KBM-7 (cell line): ENCODE measurements around the gene ZNF816.
"Not testable (repeated sequence)": the region's sequence is repeated elsewhere in the genome, so short reads cannot be mapped to it uniquely, and the experiment has no call there.

Experiments
- DNase-seq: peaks from one replicate; pipeline ENCODE4 v3.0.0-alpha.2; 2015
- in situ Hi-C: fragments of 300-500 bp; cut with MboI; formaldehyde crosslinking; loops from 2 replicates; pipeline ENCODE4 v1.14.3; 2020; ENCODE audit warnings: low sequenced_read_pairs, low pct_unique_long_range_greater_than_20kb, mixed read lengths

Gene ZNF816

DNA sequence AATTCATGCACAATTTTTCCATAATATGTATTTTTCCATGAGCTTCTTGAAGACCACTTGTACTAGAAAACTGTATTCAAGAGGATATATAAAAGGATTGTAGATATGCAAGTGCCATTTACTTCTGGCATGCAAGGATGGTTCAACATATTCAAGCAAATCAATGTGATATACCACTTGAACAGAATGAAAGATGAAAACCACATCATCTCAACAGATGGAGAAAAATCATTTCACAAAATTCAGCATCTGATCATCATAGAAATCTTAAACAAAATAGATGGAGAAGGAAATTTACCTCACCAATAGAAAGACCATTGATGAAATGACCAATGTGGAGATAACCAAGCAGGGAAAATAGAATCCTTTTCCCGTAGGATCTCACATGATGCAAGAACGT, 5.1 kb upstream of the ZNF816 start:
- in situ Hi-C loops: no loop called here
- DNase-seq: no peak

DNA sequence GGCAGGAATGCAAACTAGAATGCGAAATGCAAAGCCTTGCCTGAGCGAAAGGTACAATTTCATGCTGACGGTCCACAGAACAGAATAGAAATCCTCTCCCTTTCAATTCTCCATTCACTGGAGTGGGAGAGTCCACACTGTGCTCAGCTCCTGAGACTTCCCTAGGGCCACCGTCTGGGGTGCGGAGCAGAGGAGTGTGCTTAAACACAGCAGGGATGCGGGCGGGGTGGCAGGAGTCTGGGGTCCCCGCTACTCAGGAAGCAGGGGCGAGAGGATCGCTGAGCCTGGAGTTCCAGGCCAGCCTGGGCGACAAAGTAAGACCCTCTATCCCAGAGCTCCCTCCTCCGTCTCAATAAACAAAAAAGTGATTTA, 552 bp upstream of the ZNF816 start:
- in situ Hi-C loops: no loop called here
- no peak for DNase-seq

DNA sequence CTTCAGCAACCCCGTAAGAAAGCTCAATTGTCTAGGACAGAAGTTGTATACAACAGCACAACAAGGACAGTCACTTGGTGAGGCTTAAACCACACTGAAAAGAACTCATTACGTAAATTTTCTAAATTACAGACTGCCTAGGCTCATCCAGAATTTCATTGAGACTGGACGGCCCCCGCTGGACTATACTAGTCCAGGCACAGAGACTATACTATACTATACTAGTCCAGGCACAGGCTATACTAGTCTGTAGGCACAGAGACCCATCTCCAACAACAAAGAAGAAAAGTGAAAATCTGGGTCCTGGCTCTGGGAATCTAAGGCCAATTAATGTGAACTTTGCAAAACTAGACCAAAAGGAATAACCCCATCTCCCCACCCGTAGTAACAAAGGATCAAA, 700 bp downstream of the ZNF816 start:
- DNase-seq: no peak
- in situ Hi-C loops: no loop called here

DNA sequence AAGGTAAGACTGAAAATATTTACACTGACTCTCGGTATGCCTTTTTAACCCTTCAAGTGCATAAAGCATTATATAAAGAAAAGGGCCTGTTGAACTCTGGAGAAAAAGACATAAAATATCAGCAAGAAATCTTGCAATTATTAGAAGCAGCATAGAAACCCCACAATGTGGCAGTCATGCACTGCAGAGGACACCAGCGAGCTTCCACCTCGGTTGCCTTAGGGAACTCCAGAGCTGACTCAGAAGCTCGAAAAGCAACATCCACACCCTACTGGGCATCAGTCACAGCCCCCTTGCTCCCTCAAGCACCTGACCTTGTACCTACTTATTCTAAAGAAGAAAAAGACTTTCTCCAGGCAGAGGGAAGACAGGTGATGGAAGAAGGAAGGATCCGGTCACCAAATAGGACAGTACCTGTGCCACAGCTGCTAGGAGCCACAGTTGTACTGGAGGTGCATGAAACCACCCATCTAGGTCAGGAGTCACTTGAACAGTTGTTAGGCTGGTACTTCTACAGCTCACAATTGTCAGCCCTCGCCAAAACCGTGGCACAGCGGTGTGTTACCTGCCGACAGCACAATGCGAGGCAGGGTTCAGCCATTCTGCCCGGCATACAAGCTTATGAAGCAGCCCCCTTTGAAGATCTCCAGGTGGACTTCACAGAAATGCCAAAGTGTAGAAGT, 2.9 kb downstream of the ZNF816 start:
- in situ Hi-C loops: no loop called here
- no peak for DNase-seq

DNA sequence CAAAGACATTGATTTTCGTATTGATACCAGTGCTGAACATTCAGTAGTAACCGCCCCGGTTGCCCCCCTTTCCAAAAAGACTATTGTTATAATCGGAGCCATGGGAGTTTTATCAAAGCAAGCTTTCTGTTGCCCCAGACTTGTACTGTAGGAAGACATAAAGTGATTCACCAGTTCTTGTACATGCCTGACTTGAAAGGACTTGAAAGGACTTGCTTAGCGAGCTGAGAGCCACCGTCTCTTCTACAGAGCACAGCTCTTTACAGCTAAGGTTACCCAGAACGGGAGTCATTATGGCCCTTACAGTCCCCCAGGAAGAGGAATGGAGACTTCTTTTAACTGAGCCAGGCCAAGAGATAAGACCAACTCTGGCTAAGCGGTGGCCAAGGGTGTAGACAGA, 5.1 kb downstream of the ZNF816 start:
- DNase-seq: no peak
- in situ Hi-C loops: no loop called here

GRCh38 chr19:52956917-52957316, 5.8 kb downstream of the ZNF816 start:
- in situ Hi-C loops: no loop called here
- DNase-seq: no peak

DNA sequence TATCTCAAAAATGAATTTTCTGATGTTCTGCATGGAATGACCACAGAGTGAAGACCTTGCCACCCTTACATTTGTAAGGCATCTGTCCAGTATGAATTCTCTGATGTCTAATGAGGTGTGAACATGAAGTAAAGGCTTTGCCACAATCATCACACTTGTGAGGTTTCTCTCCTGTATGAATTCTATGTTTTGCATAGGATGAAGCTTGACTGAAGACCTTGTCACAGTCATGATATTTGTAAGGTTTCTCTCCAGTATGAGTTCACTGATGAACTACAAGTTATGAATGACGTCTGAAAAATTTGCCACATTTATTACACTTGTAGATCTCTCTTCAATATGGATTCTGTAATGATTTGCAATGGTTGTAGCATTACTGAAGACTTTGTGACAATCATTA, 13.3 kb downstream of the ZNF816 start:
- in situ Hi-C loops: no loop called here
- DNase-seq: no peak

- DNase-seq: no peak
- in situ Hi-C loops: no loop called here
These were observed 14.5 kb downstream of the ZNF816 start for GRCh38 chr19:52948025-52948770.

DNA sequence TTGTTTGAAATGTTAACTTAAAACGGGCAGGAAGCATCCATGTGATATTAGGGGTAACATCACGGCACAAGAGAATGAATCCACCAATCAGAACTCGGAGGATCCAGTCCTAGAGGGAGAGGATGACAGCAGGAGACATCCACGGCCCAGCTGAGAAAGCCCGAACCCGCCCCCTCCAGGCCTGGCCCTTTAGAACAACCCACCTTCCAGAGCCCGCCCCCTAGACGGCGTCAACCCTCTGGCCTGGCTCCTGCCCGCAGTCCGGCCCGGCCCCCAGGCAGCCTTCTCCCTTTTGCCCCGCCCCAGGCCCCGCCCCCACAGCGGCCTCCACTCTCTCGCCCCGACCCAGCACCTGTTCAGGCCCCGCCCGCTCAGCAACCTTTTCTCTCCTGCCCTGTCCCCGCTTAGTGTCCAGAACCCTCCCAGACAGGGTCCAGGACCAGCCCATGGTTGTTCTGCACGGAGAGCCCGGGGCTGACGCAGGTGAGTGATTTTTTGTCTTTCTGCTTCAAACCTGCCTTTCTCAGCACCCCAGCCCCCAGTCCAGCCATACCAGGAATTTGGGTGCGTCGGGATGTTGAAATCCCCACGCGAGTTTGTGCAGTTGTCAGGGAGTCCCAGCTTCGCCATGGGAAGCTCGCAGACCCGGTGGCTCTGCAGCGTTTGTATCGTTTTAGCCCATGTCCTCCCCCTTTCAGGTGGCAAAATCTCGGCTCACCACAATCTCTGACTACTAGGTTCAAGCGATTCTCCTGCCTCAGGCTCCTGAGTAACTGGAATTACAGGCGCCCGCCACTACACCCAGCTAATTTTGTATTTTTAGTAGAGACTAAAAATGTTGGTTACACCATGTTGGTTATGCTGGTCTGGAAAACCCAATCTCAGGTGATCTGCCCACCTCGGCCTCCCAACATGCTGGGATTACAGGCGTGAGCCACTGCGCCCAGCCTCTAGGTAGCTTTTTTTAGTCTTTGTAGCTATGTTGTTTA, 16.1 kb downstream of the ZNF816 start:
- in situ Hi-C loops: no loop called here

GRCh38 chr19:52945652-52946321, 16.9 kb downstream of the ZNF816 start:
- DNase-seq: no peak
- in situ Hi-C loops: no loop called here

More for the DNA sequence above, 16.1 kb downstream of the ZNF816 start:
- DNase-seq: no peak

DNA sequence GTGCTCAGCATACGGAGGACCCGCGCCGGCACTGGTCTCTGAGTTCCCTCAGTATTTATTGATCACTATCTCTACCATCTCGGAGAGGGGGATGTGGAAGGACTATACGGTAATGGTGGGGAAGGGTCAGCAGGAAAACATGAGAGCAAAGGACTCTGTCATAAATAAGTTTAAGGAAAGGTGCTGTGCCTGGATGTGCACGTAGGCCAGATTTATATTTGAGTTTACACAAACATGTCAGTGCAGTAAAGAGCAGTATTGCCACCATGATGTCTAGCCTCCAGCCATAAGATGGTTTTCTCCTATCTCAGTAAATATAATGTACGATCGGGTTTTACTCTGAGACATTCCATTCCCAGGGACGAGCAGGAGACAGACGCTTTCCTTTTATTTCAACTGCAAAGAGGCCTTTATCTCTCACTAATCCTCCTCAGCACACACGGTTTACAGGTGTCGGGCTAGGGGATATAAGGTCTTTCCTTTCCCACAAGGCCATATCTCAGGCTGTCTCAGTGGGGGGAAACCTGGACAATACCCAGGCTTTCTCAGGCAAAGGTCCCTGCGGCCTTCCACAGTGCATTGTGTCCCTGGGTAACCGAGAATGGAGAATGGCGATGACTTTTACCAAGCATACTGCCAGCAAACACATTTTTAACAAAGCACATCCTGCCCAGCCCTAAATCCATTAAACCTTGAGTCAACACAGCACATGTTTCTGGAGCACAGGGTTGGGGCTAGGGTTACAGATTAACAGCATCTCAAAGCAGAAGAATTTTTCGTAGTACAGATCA, 17.8 kb downstream of the ZNF816 start:
- DNase-seq, in situ Hi-C loops: not testable (repeated sequence)

- in situ Hi-C loops: no loop called here
- DNase-seq: no peak
These were observed 18.6 kb downstream of the ZNF816 start for GRCh38 chr19:52943884-52944643.

DNA sequence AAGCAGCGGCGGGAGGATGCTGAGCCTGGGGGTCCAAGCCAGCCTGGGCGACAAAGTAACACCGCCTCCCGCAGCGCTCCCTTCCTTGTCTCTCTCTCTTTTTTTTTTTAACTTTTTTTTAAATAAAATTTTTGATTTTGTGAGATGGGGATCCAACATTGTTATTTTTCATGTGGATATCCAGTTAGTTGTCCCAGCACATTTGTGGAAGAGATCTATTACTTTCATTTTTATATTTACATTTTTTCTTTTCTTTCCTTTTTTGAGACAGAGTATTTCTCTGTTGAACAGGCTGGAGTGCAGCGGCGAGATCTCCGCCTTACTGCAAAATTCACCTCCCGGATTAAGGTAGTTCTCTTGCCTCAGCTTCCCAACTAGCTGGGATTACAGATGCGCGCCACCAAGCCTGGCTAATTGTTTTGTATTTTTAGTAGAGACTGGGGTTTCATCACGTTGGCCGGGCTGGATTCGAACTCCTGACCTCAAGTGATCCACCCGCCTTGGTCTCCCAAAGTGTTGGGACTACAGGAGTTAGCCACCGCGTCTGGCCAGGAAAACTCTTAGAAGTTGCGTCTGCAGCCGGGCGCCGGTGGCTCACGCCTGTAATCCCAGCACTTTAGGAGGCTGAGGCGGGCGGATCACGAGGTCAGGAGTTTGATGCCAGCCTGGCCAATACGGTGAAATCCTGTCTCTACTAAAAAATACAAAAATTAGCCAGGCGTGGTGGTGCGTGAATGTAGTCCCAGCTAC, 19.4 kb downstream of the ZNF816 start:
- no peak for DNase-seq
- in situ Hi-C loops: no loop called here

- in situ Hi-C loops: no loop called here
- peak; percentile 93 for DNase-seq
These were observed 20.1 kb downstream of the ZNF816 start for GRCh38 chr19:52942386-52943133.

DNA sequence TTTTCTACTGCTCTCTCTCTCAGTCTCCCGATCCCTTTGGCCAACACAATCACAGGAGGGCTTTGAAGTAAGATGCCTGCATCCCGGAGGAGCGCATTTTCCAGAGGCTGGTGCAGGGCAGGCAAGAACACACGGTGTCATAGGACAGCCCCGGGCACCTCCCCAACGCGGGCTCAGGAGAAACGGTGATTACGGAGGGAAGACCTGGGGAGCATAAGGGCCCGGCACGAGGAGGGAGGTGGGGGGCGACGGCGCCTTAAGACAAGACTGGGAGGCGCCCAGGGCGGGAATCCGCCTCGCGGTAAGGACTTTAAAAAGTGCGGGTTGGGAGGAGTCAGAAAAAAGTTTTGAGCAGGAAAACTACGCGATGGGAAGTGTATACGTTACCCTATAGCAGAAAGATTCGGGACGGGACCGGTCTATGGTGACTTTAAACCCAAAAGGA, 20.7 kb downstream of the ZNF816 start:
- in situ Hi-C loops: no loop called here
- no peak for DNase-seq

DNA sequence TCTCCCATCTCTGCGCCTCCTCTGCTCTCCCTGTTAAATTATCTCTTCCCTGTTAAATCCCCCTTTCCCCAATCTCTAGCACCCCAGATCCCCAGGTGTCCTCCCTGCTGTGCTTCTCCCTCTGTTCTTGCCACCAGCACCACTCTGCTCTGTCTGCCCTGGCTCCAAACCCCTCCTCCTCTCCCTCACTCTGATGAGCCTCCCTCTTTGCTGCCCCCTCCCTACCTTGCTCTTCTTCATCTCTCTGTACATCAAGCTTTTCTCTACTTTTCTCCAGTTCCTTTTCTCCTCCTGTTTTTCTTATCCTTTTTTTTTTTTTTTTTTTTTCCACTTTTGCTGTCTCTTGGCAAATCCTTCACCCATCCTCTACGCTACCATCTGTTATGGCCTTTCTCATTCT, 21.2 kb downstream of the ZNF816 start:
- peak; percentile 9 for DNase-seq
- in situ Hi-C loops: not testable (repeated sequence)
